AG09309 (cell line): ENCODE measurements around the gene NR4A1.

Source experiments
- DNase-seq: peaks from one replicate; pipeline ENCODE4 v3.0.0-alpha.2; 2010; ENCODE audit warnings: low read depth
- H3K4me3 ChIP-seq: 2 replicates; pipeline ENCODE4 v1.5.1; 2011; ENCODE audit warnings: mild to moderate bottlenecking, low read depth, low read length, moderate library complexity; ENCODE audit not compliant: control insufficient read depth
- TF ChIP-seq, protein P1 (sequence below): IDR thresholded peaks from 2 replicates; pipeline ENCODE4 v1.5.1; 2011; ENCODE audit warnings: mild to moderate bottlenecking, low read depth, low read length, inconsistent platforms; ENCODE audit not compliant: insufficient read depth, control insufficient read depth; ENCODE audit errors: missing control alignments

NR4A1 gene

DNA sequence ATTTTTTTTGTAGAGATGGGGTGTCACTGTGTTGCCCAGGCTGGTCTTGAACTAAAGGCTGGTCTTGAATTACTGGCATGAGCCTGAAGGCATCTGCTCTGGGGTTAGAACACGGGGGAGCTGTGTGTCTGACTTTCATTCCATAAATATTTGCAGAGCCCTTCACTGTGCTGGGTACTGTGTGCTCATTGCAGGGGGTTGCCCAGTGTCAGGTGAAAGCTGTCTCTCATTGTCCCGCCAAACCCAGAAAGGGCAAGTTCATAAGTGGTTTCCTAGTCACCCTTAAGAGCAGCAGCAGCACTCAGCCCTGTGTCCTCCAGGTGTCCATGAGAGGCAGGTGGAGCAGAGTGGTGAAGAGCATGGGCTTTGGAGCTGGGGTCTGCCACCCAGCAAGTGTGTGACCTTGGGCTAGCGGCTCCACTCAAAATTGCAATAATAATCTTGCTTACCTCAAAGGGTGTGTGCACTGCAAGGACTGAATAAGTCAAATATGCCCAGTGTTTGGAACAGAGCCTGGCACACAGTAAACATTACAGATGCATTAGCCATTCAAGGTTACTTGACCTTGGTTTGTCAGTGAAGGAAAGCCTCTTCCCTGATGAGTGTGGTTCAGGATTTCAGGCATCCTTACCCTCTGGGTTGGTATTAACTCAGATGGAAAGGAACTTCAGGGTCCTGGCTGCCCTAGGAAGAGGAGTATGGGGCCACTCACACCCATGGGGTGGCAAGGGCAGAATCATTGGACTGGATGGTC lies 23.9 kb downstream of the NR4A1 start:
- H3K4me3 ChIP-seq: no peak overlapping the region
- no peak for DNase-seq
- TF ChIP-seq, protein P1, sequence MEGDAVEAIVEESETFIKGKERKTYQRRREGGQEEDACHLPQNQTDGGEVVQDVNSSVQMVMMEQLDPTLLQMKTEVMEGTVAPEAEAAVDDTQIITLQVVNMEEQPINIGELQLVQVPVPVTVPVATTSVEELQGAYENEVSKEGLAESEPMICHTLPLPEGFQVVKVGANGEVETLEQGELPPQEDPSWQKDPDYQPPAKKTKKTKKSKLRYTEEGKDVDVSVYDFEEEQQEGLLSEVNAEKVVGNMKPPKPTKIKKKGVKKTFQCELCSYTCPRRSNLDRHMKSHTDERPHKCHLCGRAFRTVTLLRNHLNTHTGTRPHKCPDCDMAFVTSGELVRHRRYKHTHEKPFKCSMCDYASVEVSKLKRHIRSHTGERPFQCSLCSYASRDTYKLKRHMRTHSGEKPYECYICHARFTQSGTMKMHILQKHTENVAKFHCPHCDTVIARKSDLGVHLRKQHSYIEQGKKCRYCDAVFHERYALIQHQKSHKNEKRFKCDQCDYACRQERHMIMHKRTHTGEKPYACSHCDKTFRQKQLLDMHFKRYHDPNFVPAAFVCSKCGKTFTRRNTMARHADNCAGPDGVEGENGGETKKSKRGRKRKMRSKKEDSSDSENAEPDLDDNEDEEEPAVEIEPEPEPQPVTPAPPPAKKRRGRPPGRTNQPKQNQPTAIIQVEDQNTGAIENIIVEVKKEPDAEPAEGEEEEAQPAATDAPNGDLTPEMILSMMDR: no peak

GRCh38 chr12:52076811-52077210 lies 25.6 kb downstream of the NR4A1 start:
- no peak for DNase-seq
- no peak overlapping the region for H3K4me3 ChIP-seq
- TF ChIP-seq, protein P1: no peak

DNA sequence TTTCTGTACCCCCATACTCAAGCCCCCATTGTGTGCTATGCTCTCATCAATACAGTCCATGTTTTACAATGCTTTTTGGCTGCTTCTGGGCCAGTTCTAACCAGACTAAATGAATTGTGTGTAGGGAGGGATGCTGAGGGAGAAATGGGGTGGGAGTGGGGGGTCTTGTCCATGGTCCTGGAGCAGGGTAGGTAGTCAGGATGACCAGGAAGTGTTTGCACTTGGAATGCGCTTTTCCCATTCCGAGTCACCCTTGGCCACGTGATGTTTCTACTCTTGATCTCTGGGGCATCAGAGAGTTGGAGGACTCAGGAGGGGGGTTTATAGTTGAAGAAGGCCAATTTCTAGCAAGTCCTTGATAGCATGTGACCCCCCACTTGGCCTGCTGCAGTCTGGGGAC lies 27.0 kb downstream of the NR4A1 start:
- TF ChIP-seq, protein P1: no peak
- H3K4me3 ChIP-seq: no peak overlapping the region
- DNase-seq: no peak

DNA sequence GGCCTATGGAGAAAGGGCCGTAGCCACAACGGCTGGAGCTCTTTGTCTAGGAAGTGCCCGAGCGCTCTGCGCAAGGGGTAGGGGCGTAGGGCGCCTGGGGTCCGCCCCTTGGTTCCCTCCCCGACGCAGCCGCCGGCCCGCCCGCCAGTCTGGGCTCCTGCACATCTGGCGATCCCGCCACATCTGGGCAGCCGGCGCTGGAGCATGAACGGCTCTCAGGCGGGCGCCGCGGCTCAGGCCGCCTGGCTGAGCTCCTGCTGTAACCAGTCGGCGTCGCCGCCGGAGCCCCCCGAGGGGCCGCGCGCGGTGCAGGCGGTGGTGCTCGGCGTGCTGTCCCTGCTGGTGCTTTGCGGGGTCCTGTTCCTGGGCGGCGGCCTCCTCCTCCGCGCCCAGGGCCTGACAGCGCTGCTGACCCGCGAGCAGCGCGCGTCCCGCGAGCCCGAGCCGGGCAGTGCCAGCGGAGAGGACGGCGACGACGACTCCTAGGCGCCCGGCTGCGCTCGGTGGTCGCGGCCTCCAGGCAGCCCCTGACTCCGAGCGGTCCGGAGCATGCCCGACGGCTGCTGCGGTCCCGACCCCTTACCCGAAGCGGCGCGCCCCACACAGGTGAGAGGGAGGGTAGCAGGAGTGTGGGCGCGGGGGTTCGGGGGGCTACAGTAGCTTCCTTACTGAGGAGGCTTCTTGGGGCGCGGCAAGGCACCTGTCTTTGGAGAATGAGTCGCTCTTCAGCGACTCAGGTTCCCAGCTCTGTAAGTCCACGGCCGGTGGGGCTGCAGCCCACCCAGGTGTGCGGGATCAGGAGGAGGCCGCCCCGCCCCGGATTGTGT lies 28.5 kb downstream of the NR4A1 start, which contains the start of gene SMIM41:
Gene SMIM41 (plus strand): TSS at position 129 of the 827 bp plus-strand sequence. CDS start 76 bp downstream, at position 205.
- no peak for DNase-seq
- no peak within 1 kb of the TSS for H3K4me3 ChIP-seq
- TF ChIP-seq, protein P1: no peak

DNA sequence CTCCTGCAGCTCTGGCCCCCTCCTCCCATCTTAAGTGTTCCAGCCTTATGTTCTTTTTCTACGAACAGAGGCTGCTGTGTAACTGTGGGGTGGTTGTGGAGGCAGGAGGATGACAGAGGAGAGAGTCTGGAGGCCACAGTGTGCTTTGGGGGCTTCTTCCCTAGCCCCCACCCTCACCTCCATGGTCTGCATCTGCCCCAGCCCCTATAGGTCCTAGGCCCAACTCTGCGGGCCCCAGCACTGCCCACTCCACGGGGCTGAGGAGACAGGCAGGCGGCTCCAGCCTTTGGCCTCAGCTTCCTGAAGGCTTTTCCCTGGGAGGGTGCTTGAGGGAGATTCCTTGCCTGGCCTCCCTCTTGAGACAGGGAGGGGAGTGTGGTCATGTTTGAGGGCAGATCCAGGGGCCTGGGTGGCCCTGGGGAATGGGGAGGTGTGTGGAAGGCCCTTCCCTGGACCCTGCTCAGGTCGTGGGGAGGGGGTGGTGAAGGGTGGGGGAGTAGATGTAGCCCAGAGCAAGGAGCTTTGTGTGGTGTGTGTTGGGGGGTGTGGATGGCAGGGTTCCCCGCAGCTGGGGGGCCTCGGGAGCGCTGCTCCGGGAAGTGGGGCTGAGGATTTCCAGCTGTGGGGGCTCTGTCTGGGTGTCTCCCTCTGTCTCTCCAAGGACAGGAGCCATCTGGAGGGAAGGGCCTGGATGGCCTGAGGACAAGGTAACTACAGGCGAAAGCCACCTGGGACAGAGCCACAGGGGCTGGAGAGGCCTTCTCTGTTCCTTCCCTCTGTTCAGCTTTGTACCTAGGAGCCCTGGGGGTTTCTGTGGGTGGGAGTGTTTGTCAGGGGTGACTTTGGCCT lies 29.4 kb downstream of the NR4A1 start:
- H3K4me3 ChIP-seq: no peak overlapping the region
- TF ChIP-seq, protein P1: no peak
- no peak for DNase-seq

GRCh38 chr12:52081263-52081733 lies 30.1 kb downstream of the NR4A1 start:
- TF ChIP-seq, protein P1: no peak
- no peak for DNase-seq
- H3K4me3 ChIP-seq: no peak overlapping the region
